Stimulated activated CD4-positive, alpha-beta T cell treated with anti-CD3 and anti-CD28 coated beads, Interleukin-12 subunit alpha, Interleukin-12 subunit beta, amount 100 ng/mL, for 48 hours (primary cell): ENCODE measurements around the gene MRPL41.
A peak's percentile ranks its signal among the peaks of the same experiment; 100 is the strongest.
"Not testable (repeated sequence)": the region's sequence is repeated elsewhere in the genome, so short reads cannot be mapped to it uniquely, and the experiment has no call there.

Source experiments
- DNase-seq, 3 donors: peaks; one replicate each; pipeline ENCODE4 v3.0.0-alpha.2; 2020; ENCODE audit warnings: low read depth in 2 of 3, low spot score in 1 of 3

The MRPL41 gene

GRCh38 chr9:137552022-137552768 is 516 bp downstream of the MRPL41 start:
- DNase-seq: peak in 2 of 3 donors; percentile 4 to 16

GRCh38 chr9:137553654-137554053 is 2.0 kb downstream of the MRPL41 start:
- not testable (repeated sequence) for DNase-seq

- DNase-seq: no peak
Measured at GRCh38 chr9:137554349-137554748, 2.7 kb downstream of the MRPL41 start.

DNA sequence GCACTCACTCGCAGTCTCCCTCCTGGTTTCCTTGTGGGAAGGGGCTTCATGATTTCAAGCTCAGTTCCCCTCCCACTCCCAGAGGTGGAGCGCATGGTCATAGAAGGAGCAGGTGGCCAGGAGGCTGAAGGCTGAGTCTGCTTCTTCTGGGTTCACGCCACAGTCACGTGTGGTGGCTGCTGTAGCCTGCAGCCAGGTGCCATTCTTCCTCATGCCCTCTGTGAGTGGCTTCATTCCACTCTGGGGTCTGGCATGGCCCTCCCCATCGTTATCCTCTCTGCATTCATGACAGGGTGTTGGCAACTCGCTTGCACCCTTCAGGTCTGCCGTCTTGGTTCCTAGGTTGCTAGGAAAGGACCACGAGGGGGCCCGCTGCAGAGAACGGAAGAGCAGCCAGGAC is 3.5 kb downstream of the MRPL41 start:
- DNase-seq: no peak

- no peak for DNase-seq
Measured at GRCh38 chr9:137556069-137556838, 4.6 kb downstream of the MRPL41 start.

DNA sequence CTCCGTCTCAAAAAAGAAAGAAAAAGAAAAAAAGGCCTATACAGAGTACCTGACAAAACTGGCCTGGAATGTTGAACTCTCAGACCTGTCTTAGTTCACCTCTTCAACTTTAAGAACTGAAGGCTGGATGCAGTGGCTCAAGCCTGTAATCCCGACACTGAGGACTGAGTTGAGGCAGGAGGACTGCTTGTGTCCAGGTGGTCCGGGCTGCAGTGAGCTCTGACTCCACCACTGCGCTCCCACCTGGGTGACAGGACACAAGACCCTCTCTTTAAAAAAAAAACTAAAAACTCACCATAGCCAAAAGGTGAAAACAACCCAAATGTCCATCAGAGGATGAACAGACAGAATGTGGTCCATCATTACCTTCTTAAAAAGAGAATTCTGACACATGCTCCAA is 6.4 kb downstream of the MRPL41 start:
- DNase-seq: no peak

DNA sequence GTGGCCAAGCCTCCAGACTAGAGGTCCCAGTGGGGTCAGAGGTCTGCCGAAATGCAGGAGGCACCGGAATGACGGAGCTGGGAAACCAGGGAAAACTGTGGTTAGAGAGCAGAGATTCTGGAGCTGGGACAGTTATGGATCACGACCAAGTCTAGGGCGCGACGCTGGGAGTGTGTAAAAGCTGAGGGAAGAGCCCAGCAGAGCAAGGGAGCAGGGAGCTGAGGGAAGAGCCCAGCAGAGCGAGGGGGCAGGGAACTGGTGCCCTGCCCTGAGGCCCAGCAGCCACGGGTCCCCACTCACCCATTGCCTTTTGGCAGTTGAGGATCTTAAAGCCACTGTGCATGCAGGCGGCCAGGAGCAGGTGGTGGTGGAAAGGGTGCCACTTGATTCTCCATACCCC is 12.5 kb downstream of the MRPL41 start:
- no peak for DNase-seq

DNA sequence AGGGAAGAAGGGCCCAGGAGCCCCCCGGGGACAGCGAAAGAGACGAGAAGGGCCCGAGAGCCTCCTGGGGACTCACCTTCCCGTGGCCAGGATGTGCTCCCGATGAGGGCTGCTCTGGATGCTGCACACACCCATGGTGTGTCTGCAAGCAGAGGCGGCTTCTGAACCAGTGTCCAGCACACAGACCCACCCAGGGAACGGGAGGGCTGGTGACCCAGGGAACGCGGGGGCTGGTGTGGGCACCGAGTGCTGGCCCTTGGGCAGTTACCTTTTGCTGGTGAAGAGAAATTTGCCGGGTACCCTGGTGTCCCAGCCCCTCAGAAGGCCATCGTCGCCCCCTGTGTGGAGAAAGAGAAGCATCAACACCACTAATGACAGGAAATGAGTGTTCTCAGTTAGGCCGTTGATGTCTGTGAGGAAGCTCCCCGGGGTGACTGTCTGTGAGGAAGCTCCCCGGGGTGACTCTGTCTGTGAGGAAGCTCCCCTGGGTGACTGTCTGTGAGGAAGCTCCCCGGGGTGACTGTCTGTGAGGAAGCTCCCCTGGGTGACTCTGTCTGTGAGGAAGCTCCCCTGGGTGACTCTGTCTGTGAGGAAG is 13.2 kb downstream of the MRPL41 start:
- no peak for DNase-seq

- DNase-seq: not testable (repeated sequence)
Measured at GRCh38 chr9:137568445-137568844, 16.8 kb downstream of the MRPL41 start.

GRCh38 chr9:137569609-137570203 is 18.0 kb downstream of the MRPL41 start:
- no peak for DNase-seq

DNA sequence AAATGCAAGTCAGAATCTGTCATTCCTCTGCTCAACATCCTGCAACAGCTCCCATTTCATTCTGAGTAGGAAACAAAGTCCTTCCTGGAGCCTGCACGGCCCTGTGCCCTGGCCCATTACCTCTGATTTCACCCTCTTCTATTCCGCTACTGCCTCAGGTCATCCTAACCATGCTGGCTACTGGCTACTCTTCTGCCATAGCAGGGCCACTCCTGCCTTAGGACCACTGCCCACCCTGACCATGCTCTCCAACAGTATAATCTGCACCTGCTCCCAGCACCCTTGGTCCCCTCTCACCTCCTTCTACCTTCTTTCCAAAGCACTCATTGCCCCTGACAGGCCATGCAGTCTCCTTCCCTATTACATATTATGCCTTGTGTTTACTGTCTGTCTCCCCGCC is 18.9 kb downstream of the MRPL41 start:
- DNase-seq: no peak

- DNase-seq: no peak
Measured at GRCh38 chr9:137574192-137574591, 22.5 kb downstream of the MRPL41 start.

GRCh38 chr9:137575364-137575715 is 23.7 kb downstream of the MRPL41 start:
- DNase-seq: peak in 1 of 3 donors; percentile 18

- no peak for DNase-seq
Measured at GRCh38 chr9:137575716-137576411, 24.2 kb downstream of the MRPL41 start.

DNA sequence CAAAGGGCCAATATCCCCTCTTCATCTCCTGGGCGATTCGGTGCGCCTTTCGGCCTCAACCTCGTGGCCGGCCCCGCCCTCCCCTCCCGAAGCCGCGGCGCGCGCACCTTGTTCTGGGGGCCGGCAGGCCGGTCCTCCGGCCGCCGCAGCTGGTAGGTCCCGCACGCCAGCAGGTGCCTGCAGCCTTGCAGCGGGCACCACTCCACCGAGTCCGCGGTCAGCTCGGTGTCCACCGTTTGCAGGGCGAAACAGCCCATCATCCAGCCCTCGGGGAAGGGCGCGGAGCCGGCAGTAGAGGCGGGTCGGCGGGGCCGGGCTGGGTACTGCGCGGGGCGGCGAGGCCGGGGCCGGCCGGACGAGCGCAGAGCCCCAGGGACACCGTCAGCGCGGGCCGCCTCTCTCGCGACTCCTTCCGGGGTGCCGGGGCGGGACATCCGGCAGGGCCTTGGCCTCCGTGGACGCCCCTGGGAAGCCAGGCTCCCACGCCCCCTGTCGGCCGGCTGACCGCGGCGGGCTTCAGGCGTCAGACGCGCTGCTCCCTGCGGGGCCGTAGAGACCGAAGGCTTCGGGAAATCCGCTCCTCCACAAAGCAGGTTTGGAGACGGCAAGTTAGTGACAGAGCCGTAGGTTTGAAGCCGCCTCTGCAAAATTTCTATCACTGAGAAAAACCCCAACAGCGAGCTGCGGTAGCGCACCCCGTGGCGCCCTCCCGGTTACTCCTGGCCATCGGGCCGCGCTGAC is 27.0 kb downstream of the MRPL41 start, which contains the start of gene DPH7:
Gene DPH7 (minus strand): TSS at position 408 of the 741 bp plus-strand sequence. CDS start 148 bp downstream, at position 260.
- peak; percentile 91 to 97 (median 95) for DNase-seq

GRCh38 chr9:137579259-137579604 is 27.6 kb downstream of the MRPL41 start:
- no peak for DNase-seq

- DNase-seq: no peak
Measured at GRCh38 chr9:137580209-137580953, 28.7 kb downstream of the MRPL41 start.

DNA sequence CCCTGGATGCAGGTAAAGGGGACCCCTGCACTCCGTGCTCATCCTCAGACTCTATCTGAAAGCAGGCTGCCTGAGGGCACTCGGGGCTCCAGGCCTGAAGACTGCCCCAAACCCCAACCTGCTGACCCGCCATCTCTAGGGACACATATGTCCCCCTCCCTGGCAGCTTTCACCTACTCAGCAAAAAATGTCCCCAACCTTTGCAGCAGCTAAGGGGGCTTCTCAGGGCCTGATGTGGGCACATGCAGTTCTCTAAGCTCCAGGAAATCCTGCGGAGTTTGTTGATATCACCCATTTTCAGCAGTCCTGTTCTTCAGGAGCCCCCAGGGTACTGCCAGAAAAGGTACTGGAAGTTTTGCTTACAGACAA is 29.3 kb downstream of the MRPL41 start:
- DNase-seq: no peak

DNA sequence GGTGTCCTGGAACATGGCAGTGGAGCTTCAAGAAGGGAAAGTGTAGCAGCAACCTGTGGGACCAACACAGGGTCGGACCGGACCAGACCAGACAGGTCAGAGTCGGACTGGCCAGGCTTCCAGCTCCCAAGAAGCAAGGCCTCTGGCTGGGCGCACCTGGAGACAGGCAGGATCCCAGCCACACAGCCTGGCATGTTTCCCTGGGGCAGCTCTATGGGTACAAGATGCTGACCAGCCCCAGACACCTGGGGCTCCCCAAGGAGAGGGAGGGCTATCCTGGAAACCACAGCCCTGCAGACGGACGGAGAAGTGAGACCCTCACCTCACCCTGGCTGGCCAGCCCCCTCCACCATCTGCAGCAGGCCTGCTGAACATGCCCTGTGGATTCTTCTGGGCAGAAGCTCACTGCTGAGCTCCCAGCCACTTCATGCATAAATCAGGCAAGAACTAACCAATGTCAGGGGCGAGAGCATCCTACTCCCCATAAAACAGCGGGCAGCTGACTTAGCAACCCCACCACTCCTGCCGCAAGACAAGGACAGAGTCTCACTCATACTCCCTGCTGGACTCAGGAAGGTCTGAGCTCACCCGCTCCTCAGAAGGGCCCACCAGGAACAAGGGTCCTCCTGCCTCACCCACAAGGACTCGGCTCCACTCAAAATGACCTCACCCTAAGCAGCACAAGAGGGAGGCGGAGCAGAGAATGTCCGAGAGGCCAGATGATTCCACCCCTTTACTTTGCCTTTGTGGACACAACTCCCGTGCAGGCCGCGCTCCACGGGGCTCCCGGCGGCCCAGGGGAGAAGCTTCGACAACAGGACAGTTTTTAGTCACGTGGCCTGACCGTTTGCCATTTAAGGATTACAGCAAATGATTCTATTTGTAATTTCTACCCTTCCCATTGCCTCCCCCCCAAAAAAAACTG is 29.9 kb downstream of the MRPL41 start:
- no peak for DNase-seq
